ENCODE measurements around the gene ALK. TPM values are rescaled to one million over a fixed set of nuclear protein-coding genes. Genes with fewer than 3 reads are reported as not detected.

Gene ALK
- total RNA-seq, 1 experiment from 2014 or later = 14.7 TPM

DNA sequence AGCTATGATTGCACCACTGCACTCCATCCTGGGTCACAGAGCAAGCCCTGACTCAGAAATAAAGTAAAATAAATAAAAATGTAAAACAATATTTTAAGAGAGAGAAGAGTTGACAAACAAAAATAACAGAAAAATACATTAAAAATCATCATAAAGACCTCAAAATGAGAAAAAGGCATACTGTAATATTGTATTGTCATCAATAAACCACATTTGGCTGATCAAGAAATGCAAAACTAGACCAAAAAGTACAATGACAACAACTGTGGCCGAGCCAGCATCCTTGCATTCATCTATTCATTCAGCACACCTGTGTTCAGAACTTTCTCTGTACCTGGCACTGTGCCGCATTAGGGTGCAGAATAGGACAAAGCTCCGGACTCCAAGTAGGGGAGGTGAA, 121.8 kb downstream of the ALK start:
- no peak overlapping the region for H3K27ac ChIP-seq (ENCODE audit: low read depth, low read length, poor library complexity, severe bottlenecking)
- no peaks in the 10 kb centered on the region for H3K27me3 ChIP-seq (replicated peaks; ENCODE audit: insufficient read depth, low read depth, low read length, poor library complexity)
- TF ChIP-seq EZH2 (IDR thresholded peaks at IDR 0.05; ENCODE audit: borderline replicate concordance, low read depth, low read length, poor library complexity, severe bottlenecking) = no peak
- TF ChIP-seq, protein P1, sequence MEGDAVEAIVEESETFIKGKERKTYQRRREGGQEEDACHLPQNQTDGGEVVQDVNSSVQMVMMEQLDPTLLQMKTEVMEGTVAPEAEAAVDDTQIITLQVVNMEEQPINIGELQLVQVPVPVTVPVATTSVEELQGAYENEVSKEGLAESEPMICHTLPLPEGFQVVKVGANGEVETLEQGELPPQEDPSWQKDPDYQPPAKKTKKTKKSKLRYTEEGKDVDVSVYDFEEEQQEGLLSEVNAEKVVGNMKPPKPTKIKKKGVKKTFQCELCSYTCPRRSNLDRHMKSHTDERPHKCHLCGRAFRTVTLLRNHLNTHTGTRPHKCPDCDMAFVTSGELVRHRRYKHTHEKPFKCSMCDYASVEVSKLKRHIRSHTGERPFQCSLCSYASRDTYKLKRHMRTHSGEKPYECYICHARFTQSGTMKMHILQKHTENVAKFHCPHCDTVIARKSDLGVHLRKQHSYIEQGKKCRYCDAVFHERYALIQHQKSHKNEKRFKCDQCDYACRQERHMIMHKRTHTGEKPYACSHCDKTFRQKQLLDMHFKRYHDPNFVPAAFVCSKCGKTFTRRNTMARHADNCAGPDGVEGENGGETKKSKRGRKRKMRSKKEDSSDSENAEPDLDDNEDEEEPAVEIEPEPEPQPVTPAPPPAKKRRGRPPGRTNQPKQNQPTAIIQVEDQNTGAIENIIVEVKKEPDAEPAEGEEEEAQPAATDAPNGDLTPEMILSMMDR (conservative IDR thresholded peaks at IDR 0.05; ENCODE audit: low read depth, low read length) = no peak
- DNase-seq (ENCODE audit: low spot score) = no peak
- no peaks in the 10 kb centered on the region for H3K36me3 ChIP-seq (ENCODE audit: insufficient read depth, low read length, poor library complexity, severe bottlenecking)
- no peaks in the 10 kb centered on the region for H3K9me3 ChIP-seq (ENCODE audit: low read depth, low read length, poor library complexity, severe bottlenecking)
- CTCF ChIA-PET = no interaction called here
- H3K4me3 ChIP-seq (ENCODE audit: low read depth, low read length, poor library complexity, severe bottlenecking) = no peak overlapping the region
- BruUV-seq (replicated peaks) = no TSS peak
- POLR2A ChIA-PET (ENCODE audit: low non-redundant PET) = no interaction called here
- intact Hi-C loops (cut with micrococcal nuclease; ENCODE audit: unreplicated experiment) = no loop called here
- H3K4me1 ChIP-seq (ENCODE audit: insufficient read depth, low read length, poor library complexity, severe bottlenecking) = no peaks in the 10 kb centered on the region

DNA sequence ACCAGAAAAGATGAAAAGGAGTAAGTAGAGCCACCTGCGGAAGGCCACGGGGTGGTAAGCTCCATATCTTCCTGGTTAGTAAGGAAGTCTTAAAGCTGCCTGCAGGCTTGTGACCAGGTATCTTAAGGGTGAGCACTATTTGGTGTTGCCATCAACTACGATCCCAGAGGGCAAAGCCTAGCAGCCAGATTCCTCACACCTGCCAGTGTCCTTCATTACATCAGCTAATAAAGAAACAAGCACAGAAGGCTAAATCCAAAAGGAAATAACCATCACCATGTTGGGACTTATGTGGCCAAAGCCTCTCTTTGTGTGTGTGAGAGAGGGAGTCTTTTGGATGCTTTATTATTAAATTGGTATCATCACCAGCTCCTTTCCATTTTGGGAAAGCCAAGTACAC, 123.5 kb downstream of the ALK start:
- BruUV-seq (replicated peaks) = no TSS peak
- no peak for DNase-seq (ENCODE audit: low spot score)
- H3K4me1 ChIP-seq (ENCODE audit: insufficient read depth, low read length, poor library complexity, severe bottlenecking) = no peaks in the 10 kb centered on the region
- TF ChIP-seq, protein P1 (conservative IDR thresholded peaks at IDR 0.05; ENCODE audit: low read depth, low read length) = no peak
- no peak for TF ChIP-seq EZH2 (IDR thresholded peaks at IDR 0.05; ENCODE audit: borderline replicate concordance, low read depth, low read length, poor library complexity, severe bottlenecking)
- H3K27me3 ChIP-seq (replicated peaks; ENCODE audit: insufficient read depth, low read depth, low read length, poor library complexity) = no peaks in the 10 kb centered on the region
- H3K36me3 ChIP-seq (ENCODE audit: insufficient read depth, low read length, poor library complexity, severe bottlenecking) = no peaks in the 10 kb centered on the region
- intact Hi-C loops (cut with micrococcal nuclease; ENCODE audit: unreplicated experiment) = no loop called here
- ChIA-PET POLR2A (ENCODE audit: low non-redundant PET) (no interaction called here), CTCF (no interaction called here)
- no peaks in the 10 kb centered on the region for H3K9me3 ChIP-seq (ENCODE audit: low read depth, low read length, poor library complexity, severe bottlenecking)
- H3K4me3 ChIP-seq (ENCODE audit: low read depth, low read length, poor library complexity, severe bottlenecking) = no peak overlapping the region
- no peak overlapping the region for H3K27ac ChIP-seq (ENCODE audit: low read depth, low read length, poor library complexity, severe bottlenecking)

DNA sequence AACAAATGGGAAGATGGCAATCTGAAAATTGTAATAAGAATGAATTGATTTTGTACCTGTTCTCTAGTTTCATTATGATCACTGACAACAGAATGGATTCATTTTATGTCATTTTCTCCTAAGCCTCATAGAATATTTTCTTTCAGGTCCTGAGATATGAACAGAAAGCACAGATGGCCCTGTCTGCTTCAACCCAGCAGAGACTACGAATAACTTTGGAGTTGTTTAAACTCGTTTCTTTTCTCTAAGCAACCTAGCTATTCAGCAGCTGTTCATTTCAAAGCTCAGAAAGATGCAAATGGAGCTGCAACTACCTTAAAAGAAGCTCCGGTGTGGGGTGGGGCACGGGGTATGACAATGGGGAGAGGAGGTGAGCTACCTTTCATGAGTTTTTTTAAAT, 124.9 kb downstream of the ALK start:
- intact Hi-C loops (cut with micrococcal nuclease; ENCODE audit: unreplicated experiment) = no loop called here
- Histone ChIP-seq H3K9me3 (ENCODE audit: low read depth, low read length, poor library complexity, severe bottlenecking) (no peaks in the 10 kb centered on the region), H3K27ac (ENCODE audit: low read depth, low read length, poor library complexity, severe bottlenecking) (no peak overlapping the region), H3K27me3 (replicated peaks; ENCODE audit: insufficient read depth, low read depth, low read length, poor library complexity) (no peaks in the 10 kb centered on the region), H3K36me3 (ENCODE audit: insufficient read depth, low read length, poor library complexity, severe bottlenecking) (no peaks in the 10 kb centered on the region), H3K4me3 (ENCODE audit: low read depth, low read length, poor library complexity, severe bottlenecking) (no peak overlapping the region), H3K4me1 (ENCODE audit: insufficient read depth, low read length, poor library complexity, severe bottlenecking) (no peaks in the 10 kb centered on the region)
- CTCF ChIA-PET = no interaction called here
- no peak for DNase-seq (ENCODE audit: low spot score)
- TF ChIP-seq, protein P1 (conservative IDR thresholded peaks at IDR 0.05; ENCODE audit: low read depth, low read length) = no peak
- no peak for TF ChIP-seq EZH2 (IDR thresholded peaks at IDR 0.05; ENCODE audit: borderline replicate concordance, low read depth, low read length, poor library complexity, severe bottlenecking)
- BruUV-seq (replicated peaks) = no TSS peak
- POLR2A ChIA-PET (ENCODE audit: low non-redundant PET) = no interaction called here

All from A673 (cell line).